SK-N-SH treated with all-trans-retinoic acid at 6 μM for 48 hours (cell line): ENCODE measurements around the gene RBM19.

Experiments used
- ATAC-seq: fragments of 200-7000 bp; cut with Tn5 transposase; 3 replicates; pipeline ENCODE4 v1.9.1; 2020; ENCODE audit warnings: mild to moderate bottlenecking, moderate library complexity
- ARNTL ChIP-seq: fragments of 450-650 bp; formaldehyde crosslinking; IDR thresholded peaks from 2 replicates; pipeline ENCODE4 v1.5.0; 2020; ENCODE audit warnings: low read depth, mild to moderate bottlenecking, moderate library complexity, borderline replicate concordance
- BACH2 ChIP-seq: fragments of 250-450 bp; sonication (Bioruptor Pico); IDR thresholded peaks from 2 replicates; pipeline ENCODE4 v1.9.0; 2021; ENCODE audit warnings: mild to moderate bottlenecking, borderline replicate concordance
- GLIS3 ChIP-seq: fragments of 250-450 bp; sonication (Bioruptor Pico); IDR thresholded peaks from 2 replicates; pipeline ENCODE4 v1.5.0; 2020; ENCODE audit warnings: mild to moderate bottlenecking, moderate library complexity
- ISL1 ChIP-seq: fragments of 250-450 bp; sonication (Bioruptor Pico); IDR thresholded peaks from 2 replicates; pipeline ENCODE4 v2.1.2; 2022; ENCODE audit warnings: mild to moderate bottlenecking, moderate library complexity
- OSR1 ChIP-seq: fragments of 250-450 bp; sonication (Bioruptor Pico); IDR thresholded peaks from 2 replicates; pipeline ENCODE4 v1.8.0; 2022; ENCODE audit warnings: moderate library complexity, mild to moderate bottlenecking, inconsistent platforms
- TCF4 ChIP-seq: fragments of 250-450 bp; sonication (Bioruptor Pico); IDR thresholded peaks from 2 replicates; pipeline ENCODE4 v1.8.0; 2021; ENCODE audit warnings: mild to moderate bottlenecking, moderate library complexity, borderline replicate concordance
- ZC3H10 ChIP-seq: fragments of 250-450 bp; sonication (Bioruptor Pico); IDR thresholded peaks from 2 replicates; pipeline ENCODE4 v1.5.1; 2021; ENCODE audit warnings: mild to moderate bottlenecking, moderate library complexity
- ZFP30 ChIP-seq: fragments of 450-650 bp; formaldehyde crosslinking; IDR thresholded peaks from 2 replicates; pipeline ENCODE4 v1.5.0; 2022; ENCODE audit warnings: mild to moderate bottlenecking, moderate library complexity
- ZNF565 ChIP-seq: fragments of 450-650 bp; formaldehyde crosslinking; conservative IDR thresholded peaks from 2 replicates; pipeline ENCODE4 v1.5.0; 2020; ENCODE audit warnings: low read depth, mild to moderate bottlenecking, moderate library complexity
- ZNF8 ChIP-seq: fragments of 450-650 bp; formaldehyde crosslinking; IDR thresholded peaks from 2 replicates; pipeline ENCODE4 v1.5.0; 2020; ENCODE audit warnings: mild to moderate bottlenecking, moderate library complexity
- TF ChIP-seq, protein P1 (sequence below): fragments of 250-450 bp; sonication (Bioruptor Pico); IDR thresholded peaks from 2 replicates; pipeline ENCODE4 v1.8.0; 2020; ENCODE audit warnings: mild to moderate bottlenecking, moderate library complexity, borderline replicate concordance
- TF ChIP-seq, protein P2 (sequence below): fragments of 250-450 bp; sonication (Bioruptor Pico); IDR thresholded peaks from 2 replicates; pipeline ENCODE4 v1.5.0; 2020; ENCODE audit warnings: mild to moderate bottlenecking, moderate library complexity
- TF ChIP-seq, protein P3 (sequence below): fragments of 250-450 bp; sonication (Bioruptor Pico); IDR thresholded peaks from 2 replicates; pipeline ENCODE4 v1.5.1; 2021; ENCODE audit warnings: mild to moderate bottlenecking, moderate library complexity
- TF ChIP-seq, protein P4 (sequence below): fragments of 250-450 bp; sonication (Bioruptor Pico); IDR thresholded peaks from 2 replicates; pipeline ENCODE4 v1.5.1; 2020; ENCODE audit warnings: low read depth, mild to moderate bottlenecking, moderate library complexity

Gene RBM19

DNA sequence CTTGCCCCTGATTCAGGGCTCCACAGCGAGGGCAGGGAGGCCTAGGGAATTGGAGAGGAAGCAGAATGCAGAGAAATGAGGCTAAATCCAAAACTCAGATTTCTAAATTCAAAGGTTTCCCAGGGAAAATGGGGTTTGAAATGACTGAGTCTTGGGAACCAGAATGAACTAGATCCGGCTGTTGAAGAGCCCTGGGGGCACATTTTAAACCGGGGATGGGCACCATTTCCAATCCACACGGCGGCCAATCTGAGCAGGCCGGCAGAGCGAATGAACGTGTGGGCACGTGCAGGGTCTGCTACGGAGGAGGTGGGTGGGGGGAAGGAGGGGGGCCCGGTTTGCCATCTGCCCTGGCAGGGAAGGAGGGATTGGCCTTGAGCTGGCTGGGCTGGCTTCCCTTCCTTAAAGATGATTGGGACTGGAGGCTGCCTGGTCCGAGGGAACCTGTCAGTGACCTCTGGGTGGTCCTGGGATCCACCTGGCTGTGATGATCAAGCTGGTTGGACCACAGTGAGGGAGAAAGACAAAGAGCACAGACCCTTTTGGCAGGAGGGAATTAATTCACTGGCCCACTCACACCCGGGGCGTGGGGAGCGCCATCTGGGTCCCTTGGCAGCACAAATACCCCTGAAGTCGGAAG, 161.0 kb downstream of the RBM19 start (continued):
- TF ChIP-seq, protein P1, sequence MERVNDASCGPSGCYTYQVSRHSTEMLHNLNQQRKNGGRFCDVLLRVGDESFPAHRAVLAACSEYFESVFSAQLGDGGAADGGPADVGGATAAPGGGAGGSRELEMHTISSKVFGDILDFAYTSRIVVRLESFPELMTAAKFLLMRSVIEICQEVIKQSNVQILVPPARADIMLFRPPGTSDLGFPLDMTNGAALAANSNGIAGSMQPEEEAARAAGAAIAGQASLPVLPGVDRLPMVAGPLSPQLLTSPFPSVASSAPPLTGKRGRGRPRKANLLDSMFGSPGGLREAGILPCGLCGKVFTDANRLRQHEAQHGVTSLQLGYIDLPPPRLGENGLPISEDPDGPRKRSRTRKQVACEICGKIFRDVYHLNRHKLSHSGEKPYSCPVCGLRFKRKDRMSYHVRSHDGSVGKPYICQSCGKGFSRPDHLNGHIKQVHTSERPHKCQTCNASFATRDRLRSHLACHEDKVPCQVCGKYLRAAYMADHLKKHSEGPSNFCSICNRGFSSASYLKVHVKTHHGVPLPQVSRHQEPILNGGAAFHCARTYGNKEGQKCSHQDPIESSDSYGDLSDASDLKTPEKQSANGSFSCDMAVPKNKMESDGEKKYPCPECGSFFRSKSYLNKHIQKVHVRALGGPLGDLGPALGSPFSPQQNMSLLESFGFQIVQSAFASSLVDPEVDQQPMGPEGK = no peak
- no peak for TF ChIP-seq GLIS3 (CRISPR knock-in tag)
- TF ChIP-seq, protein P2, sequence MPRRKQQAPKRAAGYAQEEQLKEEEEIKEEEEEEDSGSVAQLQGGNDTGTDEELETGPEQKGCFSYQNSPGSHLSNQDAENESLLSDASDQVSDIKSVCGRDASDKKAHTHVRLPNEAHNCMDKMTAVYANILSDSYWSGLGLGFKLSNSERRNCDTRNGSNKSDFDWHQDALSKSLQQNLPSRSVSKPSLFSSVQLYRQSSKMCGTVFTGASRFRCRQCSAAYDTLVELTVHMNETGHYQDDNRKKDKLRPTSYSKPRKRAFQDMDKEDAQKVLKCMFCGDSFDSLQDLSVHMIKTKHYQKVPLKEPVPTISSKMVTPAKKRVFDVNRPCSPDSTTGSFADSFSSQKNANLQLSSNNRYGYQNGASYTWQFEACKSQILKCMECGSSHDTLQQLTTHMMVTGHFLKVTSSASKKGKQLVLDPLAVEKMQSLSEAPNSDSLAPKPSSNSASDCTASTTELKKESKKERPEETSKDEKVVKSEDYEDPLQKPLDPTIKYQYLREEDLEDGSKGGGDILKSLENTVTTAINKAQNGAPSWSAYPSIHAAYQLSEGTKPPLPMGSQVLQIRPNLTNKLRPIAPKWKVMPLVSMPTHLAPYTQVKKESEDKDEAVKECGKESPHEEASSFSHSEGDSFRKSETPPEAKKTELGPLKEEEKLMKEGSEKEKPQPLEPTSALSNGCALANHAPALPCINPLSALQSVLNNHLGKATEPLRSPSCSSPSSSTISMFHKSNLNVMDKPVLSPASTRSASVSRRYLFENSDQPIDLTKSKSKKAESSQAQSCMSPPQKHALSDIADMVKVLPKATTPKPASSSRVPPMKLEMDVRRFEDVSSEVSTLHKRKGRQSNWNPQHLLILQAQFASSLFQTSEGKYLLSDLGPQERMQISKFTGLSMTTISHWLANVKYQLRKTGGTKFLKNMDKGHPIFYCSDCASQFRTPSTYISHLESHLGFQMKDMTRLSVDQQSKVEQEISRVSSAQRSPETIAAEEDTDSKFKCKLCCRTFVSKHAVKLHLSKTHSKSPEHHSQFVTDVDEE (CRISPR knock-in tag) = no peak
- no peak for TF ChIP-seq OSR1 (CRISPR knock-in tag)

DNA sequence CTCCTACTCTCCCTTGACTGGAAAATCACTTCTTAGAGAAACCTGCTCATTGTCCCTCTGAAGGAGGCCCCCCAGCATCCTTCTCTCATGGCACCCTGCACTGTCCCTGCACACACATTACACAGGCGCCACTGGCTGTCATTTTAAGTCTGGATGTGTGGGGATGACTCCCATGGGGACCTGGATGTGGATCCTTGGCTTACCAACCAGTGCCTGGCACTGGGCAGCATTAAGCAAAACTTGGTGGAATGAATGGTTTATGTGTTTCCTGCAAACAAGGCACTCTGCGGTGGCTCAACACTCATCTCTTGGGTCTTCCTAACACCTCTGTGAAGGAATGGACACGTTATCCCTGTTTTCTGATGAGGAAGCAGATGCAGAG, 162.4 kb downstream of the RBM19 start:
- no peak for TF ChIP-seq GLIS3 (CRISPR knock-in tag)
- TF ChIP-seq ARNTL (CRISPR knock-in tag) = no peak
- TF ChIP-seq ZC3H10 (CRISPR knock-in tag) = no peak
- no peak for TF ChIP-seq BACH2
- TF ChIP-seq, protein P3, sequence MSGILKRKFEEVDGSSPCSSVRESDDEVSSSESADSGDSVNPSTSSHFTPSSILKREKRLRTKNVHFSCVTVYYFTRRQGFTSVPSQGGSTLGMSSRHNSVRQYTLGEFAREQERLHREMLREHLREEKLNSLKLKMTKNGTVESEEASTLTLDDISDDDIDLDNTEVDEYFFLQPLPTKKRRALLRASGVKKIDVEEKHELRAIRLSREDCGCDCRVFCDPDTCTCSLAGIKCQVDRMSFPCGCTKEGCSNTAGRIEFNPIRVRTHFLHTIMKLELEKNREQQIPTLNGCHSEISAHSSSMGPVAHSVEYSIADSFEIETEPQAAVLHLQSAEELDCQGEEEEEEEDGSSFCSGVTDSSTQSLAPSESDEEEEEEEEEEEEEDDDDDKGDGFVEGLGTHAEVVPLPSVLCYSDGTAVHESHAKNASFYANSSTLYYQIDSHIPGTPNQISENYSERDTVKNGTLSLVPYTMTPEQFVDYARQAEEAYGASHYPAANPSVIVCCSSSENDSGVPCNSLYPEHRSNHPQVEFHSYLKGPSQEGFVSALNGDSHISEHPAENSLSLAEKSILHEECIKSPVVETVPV (CRISPR knock-in tag) = no peak
- TF ChIP-seq, protein P2 (CRISPR knock-in tag) = no peak
- TF ChIP-seq ISL1 (CRISPR knock-in tag) = no peak
- TF ChIP-seq ZNF8 (CRISPR knock-in tag) = no peak
- no peak for TF ChIP-seq ZNF565
- TF ChIP-seq, protein P4, sequence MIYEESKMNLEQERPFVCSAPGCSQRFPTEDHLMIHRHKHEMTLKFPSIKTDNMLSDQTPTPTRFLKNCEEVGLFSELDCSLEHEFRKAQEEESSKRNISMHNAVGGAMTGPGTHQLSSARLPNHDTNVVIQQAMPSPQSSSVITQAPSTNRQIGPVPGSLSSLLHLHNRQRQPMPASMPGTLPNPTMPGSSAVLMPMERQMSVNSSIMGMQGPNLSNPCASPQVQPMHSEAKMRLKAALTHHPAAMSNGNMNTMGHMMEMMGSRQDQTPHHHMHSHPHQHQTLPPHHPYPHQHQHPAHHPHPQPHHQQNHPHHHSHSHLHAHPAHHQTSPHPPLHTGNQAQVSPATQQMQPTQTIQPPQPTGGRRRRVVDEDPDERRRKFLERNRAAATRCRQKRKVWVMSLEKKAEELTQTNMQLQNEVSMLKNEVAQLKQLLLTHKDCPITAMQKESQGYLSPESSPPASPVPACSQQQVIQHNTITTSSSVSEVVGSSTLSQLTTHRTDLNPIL (CRISPR knock-in tag) = no peak
- TF ChIP-seq, all 23 proteins: peak for 0
- ATAC-seq = no peak

DNA sequence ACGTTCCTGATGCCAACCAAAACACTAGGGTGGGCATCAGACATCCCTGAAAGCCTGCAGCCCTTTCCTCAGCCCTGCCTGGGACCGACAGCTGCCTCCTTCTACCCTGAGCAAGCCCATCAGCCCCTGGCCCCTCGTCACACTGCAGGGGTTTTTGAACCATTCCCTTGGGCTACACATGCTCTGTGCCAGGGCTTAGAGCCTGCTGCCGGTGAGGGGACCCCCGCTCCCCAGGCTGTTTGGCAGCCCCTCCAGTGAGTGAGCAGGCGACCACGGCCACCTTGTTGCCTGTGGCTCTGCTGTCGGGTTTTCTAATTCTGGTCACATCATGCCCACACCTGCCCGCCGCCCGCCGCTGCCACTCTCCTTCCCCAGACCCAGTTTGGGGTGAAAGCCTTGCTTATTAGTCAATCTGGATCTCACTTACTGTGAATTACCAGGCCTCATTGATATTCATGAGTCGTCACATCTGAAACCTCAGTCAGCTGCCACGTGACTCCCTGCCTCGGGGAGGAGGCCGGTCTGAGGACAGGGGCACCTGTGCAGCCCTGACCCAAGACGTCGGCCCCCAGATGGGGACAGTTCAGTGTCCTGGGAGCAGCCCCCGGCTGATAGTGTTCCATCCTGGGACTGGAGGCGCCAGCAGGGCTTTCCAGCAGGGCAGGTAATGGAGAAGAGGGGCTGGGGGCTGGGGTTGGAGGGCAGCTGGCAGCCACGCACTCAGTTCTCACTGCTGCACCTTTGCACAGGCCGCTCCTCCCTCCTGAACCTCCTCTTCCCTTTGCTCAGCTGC, 163.0 kb downstream of the RBM19 start:
- TF ChIP-seq, protein P3 (CRISPR knock-in tag) = no peak
- TF ChIP-seq TCF4 (CRISPR knock-in tag) (no peak), ZFP30 (CRISPR knock-in tag) (no peak)
- no peak for ATAC-seq
